WERI-Rb-1 (cell line): ENCODE measurements around the gene NCKAP1.

Experiments
- DNase-seq: peaks from one replicate; pipeline ENCODE4 v3.0.0-alpha.2; 2020
- H3K27ac ChIP-seq: fragments of 250-450 bp; sonication (Bioruptor Pico); 2 replicates; pipeline ENCODE4 v1.5.1; 2020; ENCODE audit warnings: mild to moderate bottlenecking, moderate library complexity
- H3K27me3 ChIP-seq: fragments of 250-450 bp; sonication (Bioruptor Pico); 2 replicates; pipeline ENCODE4 v1.5.1; 2021; ENCODE audit warnings: mild to moderate bottlenecking, low read depth, moderate library complexity; ENCODE audit not compliant: insufficient read depth, severe bottlenecking
- H3K36me3 ChIP-seq: fragments of 250-450 bp; sonication (Bioruptor Pico); 2 replicates; pipeline ENCODE4 v1.5.1; 2020; ENCODE audit warnings: mild to moderate bottlenecking, moderate library complexity
- H3K4me3 ChIP-seq: 2 replicates; pipeline ENCODE4 v1.5.1; 2011; ENCODE audit warnings: low read depth, mild to moderate bottlenecking, control low read depth, low read length
- H3K9me3 ChIP-seq: fragments of 250-450 bp; sonication (Bioruptor Pico); 2 replicates; pipeline ENCODE4 v1.5.1; 2021; ENCODE audit warnings: mild to moderate bottlenecking, moderate library complexity; ENCODE audit not compliant: severe bottlenecking
- TF ChIP-seq, protein P1 (sequence below): IDR thresholded peaks from 2 replicates; pipeline ENCODE4 v1.5.1; 2011; ENCODE audit warnings: low read depth, mild to moderate bottlenecking, control low read depth, inconsistent platforms, low read length

NCKAP1 gene

DNA sequence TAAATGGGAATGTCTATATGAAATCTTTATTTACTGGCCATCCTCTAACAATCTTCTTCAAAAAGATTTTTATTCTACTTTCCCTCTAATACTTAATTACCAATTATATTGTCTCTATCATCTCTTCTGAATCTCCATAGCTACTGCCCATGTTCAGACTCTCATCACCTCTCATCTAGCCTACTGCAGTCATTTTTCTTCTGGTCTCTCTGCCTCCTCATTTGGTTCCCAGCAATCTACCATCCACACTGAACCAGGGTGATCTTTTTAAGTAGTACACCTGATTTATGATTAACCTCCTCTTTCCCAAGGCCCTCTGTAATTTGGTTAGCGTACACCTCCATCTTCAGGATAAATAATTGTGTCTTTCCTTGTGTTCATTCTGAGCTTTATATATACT lies 57.6 kb downstream of the NCKAP1 start:
- TF ChIP-seq, protein P1, sequence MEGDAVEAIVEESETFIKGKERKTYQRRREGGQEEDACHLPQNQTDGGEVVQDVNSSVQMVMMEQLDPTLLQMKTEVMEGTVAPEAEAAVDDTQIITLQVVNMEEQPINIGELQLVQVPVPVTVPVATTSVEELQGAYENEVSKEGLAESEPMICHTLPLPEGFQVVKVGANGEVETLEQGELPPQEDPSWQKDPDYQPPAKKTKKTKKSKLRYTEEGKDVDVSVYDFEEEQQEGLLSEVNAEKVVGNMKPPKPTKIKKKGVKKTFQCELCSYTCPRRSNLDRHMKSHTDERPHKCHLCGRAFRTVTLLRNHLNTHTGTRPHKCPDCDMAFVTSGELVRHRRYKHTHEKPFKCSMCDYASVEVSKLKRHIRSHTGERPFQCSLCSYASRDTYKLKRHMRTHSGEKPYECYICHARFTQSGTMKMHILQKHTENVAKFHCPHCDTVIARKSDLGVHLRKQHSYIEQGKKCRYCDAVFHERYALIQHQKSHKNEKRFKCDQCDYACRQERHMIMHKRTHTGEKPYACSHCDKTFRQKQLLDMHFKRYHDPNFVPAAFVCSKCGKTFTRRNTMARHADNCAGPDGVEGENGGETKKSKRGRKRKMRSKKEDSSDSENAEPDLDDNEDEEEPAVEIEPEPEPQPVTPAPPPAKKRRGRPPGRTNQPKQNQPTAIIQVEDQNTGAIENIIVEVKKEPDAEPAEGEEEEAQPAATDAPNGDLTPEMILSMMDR: no peak
- no peak overlapping the region for H3K4me3 ChIP-seq
- no peak overlapping the region for H3K27ac ChIP-seq
- H3K9me3 ChIP-seq: no peaks in the 10 kb centered on the region
- DNase-seq: no peak
- peaks cover 42% of the 10 kb centered on the region for H3K36me3 ChIP-seq
- no peaks in the 10 kb centered on the region for H3K27me3 ChIP-seq

DNA sequence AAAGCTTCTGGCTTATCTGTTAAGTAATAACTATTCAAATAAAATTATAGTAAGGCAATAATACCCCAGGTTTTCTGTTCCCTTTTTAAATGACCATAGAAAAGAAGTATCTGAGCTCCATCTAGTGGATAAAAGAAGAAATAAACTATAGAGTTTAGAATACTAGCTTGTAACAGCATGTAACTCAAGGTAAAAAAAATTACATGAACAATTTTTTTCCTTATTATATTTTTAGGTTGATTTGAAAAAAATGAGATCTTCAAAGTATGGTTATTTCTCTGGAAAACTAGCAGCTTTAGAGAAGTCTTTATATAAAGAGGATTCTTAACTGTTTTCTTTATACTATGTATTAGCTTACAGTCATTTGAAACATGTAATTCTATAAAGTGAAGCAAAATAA lies 58.1 kb downstream of the NCKAP1 start:
- no peak for DNase-seq
- no peaks in the 10 kb centered on the region for H3K9me3 ChIP-seq
- H3K27ac ChIP-seq: no peak overlapping the region
- H3K27me3 ChIP-seq: no peaks in the 10 kb centered on the region
- H3K4me3 ChIP-seq: no peak overlapping the region
- peaks cover 42% of the 10 kb centered on the region for H3K36me3 ChIP-seq
- TF ChIP-seq, protein P1: no peak

DNA sequence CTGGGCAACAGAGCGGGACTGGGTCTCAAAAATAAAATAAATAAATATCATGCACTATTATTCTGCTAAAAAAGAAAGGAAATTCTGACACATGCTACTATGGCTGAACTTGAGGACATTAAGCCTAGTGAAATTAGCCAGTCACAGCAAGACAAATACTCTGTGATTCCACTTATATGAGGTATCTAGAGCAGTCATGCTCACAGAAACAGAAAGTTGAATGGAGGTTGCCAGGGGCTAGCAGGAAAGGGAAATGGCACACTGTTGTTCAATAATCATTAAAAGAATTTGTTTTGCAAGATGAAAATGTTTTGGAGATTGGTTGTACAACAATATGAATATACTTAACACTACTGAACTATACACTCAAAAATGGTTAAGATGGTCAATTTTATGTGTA lies 60.8 kb downstream of the NCKAP1 start:
- no peak overlapping the region for H3K27ac ChIP-seq
- H3K4me3 ChIP-seq: no peak overlapping the region
- no peaks in the 10 kb centered on the region for H3K27me3 ChIP-seq
- TF ChIP-seq, protein P1: no peak
- DNase-seq: no peak
- H3K36me3 ChIP-seq: peaks cover 32% of the 10 kb centered on the region
- no peaks in the 10 kb centered on the region for H3K9me3 ChIP-seq

DNA sequence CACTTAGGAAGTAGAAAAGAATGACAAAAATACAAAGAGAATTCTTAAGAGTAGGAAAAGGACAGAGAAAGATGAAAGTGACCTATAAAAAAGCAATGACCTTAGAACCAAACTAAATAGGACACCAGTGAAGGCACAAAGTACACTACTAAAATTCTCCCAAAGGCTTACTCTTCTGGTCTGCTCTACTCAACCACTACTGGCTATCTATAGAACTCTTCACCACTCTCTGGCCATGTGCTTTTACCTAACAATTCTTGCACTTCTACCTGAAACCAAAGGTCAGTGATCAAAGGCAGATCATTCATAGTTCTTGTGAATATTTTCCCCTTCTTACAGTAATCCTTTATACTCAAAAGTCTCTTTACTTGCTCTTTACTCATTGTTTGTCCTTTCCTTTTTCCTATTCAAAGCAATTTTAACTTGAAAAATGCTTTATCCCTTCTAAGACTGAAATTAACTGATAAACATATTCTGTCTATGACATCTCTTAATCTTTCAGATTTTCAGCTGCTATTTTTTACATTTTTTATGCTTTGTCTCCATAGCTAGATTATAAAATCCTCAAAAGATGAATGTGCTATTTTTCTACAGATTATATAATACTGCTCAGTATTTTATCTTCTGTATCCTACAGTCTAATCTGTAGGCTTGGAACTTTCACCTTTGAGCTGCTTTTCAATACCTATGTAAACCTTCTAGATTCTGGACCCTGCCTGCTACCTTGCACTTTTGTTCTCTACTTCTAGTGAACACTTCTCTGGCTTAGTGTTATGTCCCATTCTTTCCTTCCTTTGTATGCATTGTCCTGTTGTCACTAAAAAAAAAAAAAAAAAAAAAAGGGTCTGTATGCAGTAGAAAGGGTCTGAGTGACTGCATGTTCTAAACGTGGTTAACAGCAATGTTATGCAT lies 64.6 kb downstream of the NCKAP1 start:
- Histone ChIP-seq H3K9me3 (no peaks in the 10 kb centered on the region), H3K27ac (no peak overlapping the region), H3K36me3 (peaks cover 26% of the 10 kb centered on the region), H3K4me3 (no peak overlapping the region), H3K27me3 (no peaks in the 10 kb centered on the region)
- no peak for DNase-seq
- TF ChIP-seq, protein P1: no peak

DNA sequence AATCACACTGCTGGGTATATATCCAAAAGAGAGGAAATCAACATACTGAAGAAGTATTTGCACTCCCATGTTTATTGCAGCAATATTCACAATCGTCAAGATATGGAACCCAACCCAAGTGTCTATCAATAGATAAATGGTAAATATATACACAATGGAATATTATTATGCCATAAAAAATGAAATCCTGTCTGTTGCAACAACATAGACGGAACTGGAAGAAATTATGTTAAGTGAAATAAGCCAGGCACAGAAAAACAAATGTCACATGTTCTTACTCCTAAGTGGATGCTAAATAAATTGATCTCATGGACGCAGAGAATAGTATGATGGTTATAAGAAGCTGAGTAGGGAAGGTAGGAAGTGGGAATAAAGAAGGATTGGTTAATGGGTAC lies 65.7 kb downstream of the NCKAP1 start:
- Histone ChIP-seq H3K27me3 (no peaks in the 10 kb centered on the region), H3K9me3 (no peaks in the 10 kb centered on the region), H3K27ac (no peak overlapping the region), H3K36me3 (peaks cover 27% of the 10 kb centered on the region), H3K4me3 (no peak overlapping the region)
- no peak for DNase-seq
- TF ChIP-seq, protein P1: no peak
